ENCODE data around the gene CIRBP.

Gene CIRBP

GRCh38 chr19:1307755-1308303, 38.7 kb downstream of the CIRBP start:
- Histone ChIP-seq H3K4me1 (ENCODE audit: control insufficient read depth, low read length) (no peaks in the 10 kb centered on the region), H3K79me2 (ENCODE audit: control insufficient read depth, low read length) (no peaks in the 10 kb centered on the region), H4K20me1 (ENCODE audit: control insufficient read depth, insufficient read depth, low read depth, low read length) (no peaks in the 10 kb centered on the region), H3K27ac (ENCODE audit: low read depth, low read length) (no peak overlapping the region), H3K9me3 (ENCODE audit: control insufficient read depth, insufficient read depth, low read length) (no peaks in the 10 kb centered on the region), H3K4me2 (ENCODE audit: low read length) (no peak overlapping the region), H3K27me3 (ENCODE audit: control insufficient read depth, low read length) (0 out of 2 replicates have a peak, but pooled peaks cover 2% of the 10 kb centered on the region), H3K4me3 (ENCODE audit: low read length) (no peak overlapping the region), H3F3A (ENCODE audit: control insufficient read depth, insufficient read depth) (no peaks in the 10 kb centered on the region), H3K36me3 (ENCODE audit: control insufficient read depth, low read length) (no peaks in the 10 kb centered on the region), H3K9me2 (replicated peaks; ENCODE audit: control insufficient read depth, low read length) (no peaks in the 10 kb centered on the region)
- TF ChIP-seq EZH2phosphoT487 (IDR thresholded peaks at IDR 0.05; ENCODE audit: borderline replicate concordance, low read length) (no peak), CTCF (IDR thresholded peaks at IDR 0.05; ENCODE audit: low read depth, low read length, poor library complexity, severe bottlenecking) (no peak)

- H3K4me1 ChIP-seq (ENCODE audit: control insufficient read depth, low read length), result no peaks in the 10 kb centered on the region
- H3K4me3 ChIP-seq (ENCODE audit: low read length), result no peak overlapping the region
- H3K27ac ChIP-seq (ENCODE audit: low read depth, low read length), result no peak overlapping the region
- no peaks in the 10 kb centered on the region for H3F3A ChIP-seq (ENCODE audit: control insufficient read depth, insufficient read depth)
- no peak overlapping the region for H3K4me2 ChIP-seq (ENCODE audit: low read length)
- no peak for TF ChIP-seq CTCF (IDR thresholded peaks at IDR 0.05; ENCODE audit: low read depth, low read length, poor library complexity, severe bottlenecking)
- TF ChIP-seq EZH2phosphoT487 (IDR thresholded peaks at IDR 0.05; ENCODE audit: borderline replicate concordance, low read length), result no peak
- no peaks in the 10 kb centered on the region for H3K79me2 ChIP-seq (ENCODE audit: control insufficient read depth, low read length)
- H3K9me3 ChIP-seq (ENCODE audit: control insufficient read depth, insufficient read depth, low read length), result no peaks in the 10 kb centered on the region
- no peaks in the 10 kb centered on the region for H3K9me2 ChIP-seq (replicated peaks; ENCODE audit: control insufficient read depth, low read length)
- no peaks in the 10 kb centered on the region for H4K20me1 ChIP-seq (ENCODE audit: control insufficient read depth, insufficient read depth, low read depth, low read length)
- H3K27me3 ChIP-seq (ENCODE audit: control insufficient read depth, low read length), result no peaks in the 10 kb centered on the region
- H3K36me3 ChIP-seq (ENCODE audit: control insufficient read depth, low read length), result no peaks in the 10 kb centered on the region
Measured at GRCh38 chr19:1308718-1309117, 39.6 kb downstream of the CIRBP start.

- H4K20me1 ChIP-seq (ENCODE audit: control insufficient read depth, insufficient read depth, low read depth, low read length), result no peaks in the 10 kb centered on the region
- H3K4me2 ChIP-seq (ENCODE audit: low read length), result no peak overlapping the region
- no peaks in the 10 kb centered on the region for H3K9me2 ChIP-seq (replicated peaks; ENCODE audit: control insufficient read depth, low read length)
- peaks cover 1% of the 10 kb centered on the region for H3K27me3 ChIP-seq (ENCODE audit: control insufficient read depth, low read length)
- no peak overlapping the region for H3K27ac ChIP-seq (ENCODE audit: low read depth, low read length)
- TF ChIP-seq EZH2phosphoT487 (IDR thresholded peaks at IDR 0.05; ENCODE audit: borderline replicate concordance, low read length) (no peak), CTCF (IDR thresholded peaks at IDR 0.05; ENCODE audit: low read depth, low read length, poor library complexity, severe bottlenecking) (no peak)
- no peaks in the 10 kb centered on the region for H3F3A ChIP-seq (ENCODE audit: control insufficient read depth, insufficient read depth)
- H3K4me1 ChIP-seq (ENCODE audit: control insufficient read depth, low read length), result no peaks in the 10 kb centered on the region
- H3K4me3 ChIP-seq (ENCODE audit: low read length), result no peak overlapping the region
- H3K36me3 ChIP-seq (ENCODE audit: control insufficient read depth, low read length), result no peaks in the 10 kb centered on the region
- no peaks in the 10 kb centered on the region for H3K9me3 ChIP-seq (ENCODE audit: control insufficient read depth, insufficient read depth, low read length)
- no peaks in the 10 kb centered on the region for H3K79me2 ChIP-seq (ENCODE audit: control insufficient read depth, low read length)
Measured at GRCh38 chr19:1309977-1310852, 41.1 kb downstream of the CIRBP start.

Data from DOHH2 (cell line).